Effector memory CD8-positive, alpha-beta T cell (primary cell): ENCODE measurements around the gene KCNT1.

Source experiments
- ATAC-seq: fragments of 150-1000 bp; cut with Tn5 transposase; replicated peaks from 2 replicates; pipeline ENCODE4 v1.10.0; 2021; ENCODE audit warnings: mild to moderate bottlenecking, moderate library complexity
- DNase-seq, 3 experiments: peaks; one replicate each; pipeline ENCODE4 v3.0.0; 2021
- H3K27ac Mint-ChIP-seq, 2 donors: one replicate each; pipeline ENCODE4 v1.8.0; 2022; ENCODE audit warnings: mild to moderate bottlenecking in 2 of 2, mixed read lengths in 2 of 2, moderate library complexity in 2 of 2
- H3K27me3 Mint-ChIP-seq, 2 donors: one replicate each; pipeline ENCODE4 v1.8.0; 2022; ENCODE audit warnings: mixed read lengths in 2 of 2
- H3K36me3 Mint-ChIP-seq: one replicate; pipeline ENCODE4 v1.8.0; 2022; ENCODE audit warnings: mild to moderate bottlenecking, moderate library complexity, mixed read lengths; ENCODE audit not compliant: insufficient read depth
- H3K4me1 Mint-ChIP-seq, 2 donors: one replicate each; pipeline ENCODE4 v1.8.0; 2022; ENCODE audit warnings: low read depth in 2 of 2, mixed read lengths in 2 of 2
- H3K4me3 Mint-ChIP-seq, 2 donors: one replicate each; pipeline ENCODE4 v1.8.0; 2022; ENCODE audit warnings: mild to moderate bottlenecking in 2 of 2, mixed read lengths in 2 of 2, moderate library complexity in 2 of 2
- H3K9me3 Mint-ChIP-seq, 2 donors: one replicate each; pipeline ENCODE4 v1.8.0; 2022; ENCODE audit warnings: mixed read lengths in 2 of 2

Gene KCNT1

DNA sequence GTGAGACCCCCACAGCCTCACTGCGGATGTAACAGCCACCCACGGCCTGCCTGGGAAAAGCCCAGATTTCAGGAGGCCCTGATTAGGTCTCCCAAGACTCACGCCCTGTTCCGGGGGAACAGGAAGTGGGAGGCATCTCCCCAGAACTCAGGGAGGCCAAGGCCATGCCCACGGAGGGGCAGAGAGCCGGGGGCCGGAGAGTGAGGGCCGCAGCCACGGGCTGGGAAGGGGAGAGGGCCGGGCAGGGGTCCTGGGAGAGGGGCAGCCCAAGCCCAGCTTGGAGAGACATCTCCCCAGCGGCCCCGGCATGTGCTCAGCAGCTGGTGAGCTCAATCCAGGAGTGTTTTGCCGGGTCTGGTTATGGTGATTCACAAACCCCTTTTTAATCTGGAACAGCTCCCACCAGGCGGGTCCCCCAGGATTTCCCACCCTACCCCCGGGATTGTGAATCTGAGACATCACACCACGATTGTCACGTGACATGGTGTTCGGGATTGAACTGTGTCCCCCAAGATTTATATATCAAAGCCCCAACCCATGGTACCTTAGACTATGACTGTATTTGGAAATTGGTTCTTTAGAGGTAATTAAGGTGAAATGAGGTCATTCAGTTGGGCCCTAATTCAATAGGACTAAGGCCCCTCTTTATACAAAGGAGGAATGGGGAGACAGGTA lies 26.6 kb downstream of the KCNT1 start:
- Mint-ChIP-seq H3K27ac (no peak overlapping the region), H3K4me3 (no peak overlapping the region), H3K36me3 (no peaks in the 10 kb centered on the region), H3K27me3 (peaks cover 19 to 62% of the 10 kb centered on the region in 2 donors), H3K4me1 (peaks cover 0 to 3% of the 10 kb centered on the region in 2 donors), H3K9me3 (peaks cover 3 to 6% of the 10 kb centered on the region in 2 donors)
- ATAC-seq (no peak), DNase-seq (no peak)

- peaks cover 0 to 3% of the 10 kb centered on the region in 2 donors for H3K4me1 Mint-ChIP-seq
- H3K27ac Mint-ChIP-seq = no peak overlapping the region
- peaks cover 19 to 63% of the 10 kb centered on the region in 2 donors for H3K27me3 Mint-ChIP-seq
- no peaks in the 10 kb centered on the region for H3K36me3 Mint-ChIP-seq
- no peak overlapping the region for H3K4me3 Mint-ChIP-seq
- no peak for DNase-seq
- no peak for ATAC-seq
- H3K9me3 Mint-ChIP-seq = peaks cover 3 to 6% of the 10 kb centered on the region in 2 donors
Observed at GRCh38 chr9:135729480-135729879, 27.5 kb downstream of the KCNT1 start.

GRCh38 chr9:135731454-135731853 lies 29.5 kb downstream of the KCNT1 start:
- peak overlapping the region in 1 of 2 donors; percentile 10 for H3K27ac Mint-ChIP-seq

GRCh38 chr9:135732569-135733257 lies 30.7 kb downstream of the KCNT1 start:
- Mint-ChIP-seq H3K27ac (no peak overlapping the region), H3K4me3 (no peak overlapping the region), H3K36me3 (no peaks in the 10 kb centered on the region), H3K9me3 (peaks cover 3 to 6% of the 10 kb centered on the region in 2 donors), H3K27me3 (peaks cover 18 to 57% of the 10 kb centered on the region in 2 donors), H3K4me1 (peaks cover 0 to 4% of the 10 kb centered on the region in 2 donors)
- no peak for DNase-seq
- no peak for ATAC-seq

More at GRCh38 chr9:135731454-135731853, 29.5 kb downstream of the KCNT1 start:
- ATAC-seq (no peak), DNase-seq (no peak)
- H3K9me3 Mint-ChIP-seq = peaks cover 3 to 6% of the 10 kb centered on the region in 2 donors
- no peak overlapping the region for H3K4me3 Mint-ChIP-seq
- peaks cover 13 to 58% of the 10 kb centered on the region in 2 donors for H3K27me3 Mint-ChIP-seq
- H3K4me1 Mint-ChIP-seq = peaks cover 0 to 3% of the 10 kb centered on the region in 2 donors
- H3K36me3 Mint-ChIP-seq = no peaks in the 10 kb centered on the region

GRCh38 chr9:135734616-135735144 lies 32.7 kb downstream of the KCNT1 start:
- H3K4me3 Mint-ChIP-seq = no peak overlapping the region
- peaks cover 0 to 2% of the 10 kb centered on the region in 2 donors for H3K4me1 Mint-ChIP-seq
- H3K27ac Mint-ChIP-seq = no peak overlapping the region
- H3K36me3 Mint-ChIP-seq = no peaks in the 10 kb centered on the region
- ATAC-seq (no peak), DNase-seq (no peak)
- H3K9me3 Mint-ChIP-seq = peaks cover 3 to 6% of the 10 kb centered on the region in 2 donors
- H3K27me3 Mint-ChIP-seq = peaks cover 20 to 58% of the 10 kb centered on the region in 2 donors

DNA sequence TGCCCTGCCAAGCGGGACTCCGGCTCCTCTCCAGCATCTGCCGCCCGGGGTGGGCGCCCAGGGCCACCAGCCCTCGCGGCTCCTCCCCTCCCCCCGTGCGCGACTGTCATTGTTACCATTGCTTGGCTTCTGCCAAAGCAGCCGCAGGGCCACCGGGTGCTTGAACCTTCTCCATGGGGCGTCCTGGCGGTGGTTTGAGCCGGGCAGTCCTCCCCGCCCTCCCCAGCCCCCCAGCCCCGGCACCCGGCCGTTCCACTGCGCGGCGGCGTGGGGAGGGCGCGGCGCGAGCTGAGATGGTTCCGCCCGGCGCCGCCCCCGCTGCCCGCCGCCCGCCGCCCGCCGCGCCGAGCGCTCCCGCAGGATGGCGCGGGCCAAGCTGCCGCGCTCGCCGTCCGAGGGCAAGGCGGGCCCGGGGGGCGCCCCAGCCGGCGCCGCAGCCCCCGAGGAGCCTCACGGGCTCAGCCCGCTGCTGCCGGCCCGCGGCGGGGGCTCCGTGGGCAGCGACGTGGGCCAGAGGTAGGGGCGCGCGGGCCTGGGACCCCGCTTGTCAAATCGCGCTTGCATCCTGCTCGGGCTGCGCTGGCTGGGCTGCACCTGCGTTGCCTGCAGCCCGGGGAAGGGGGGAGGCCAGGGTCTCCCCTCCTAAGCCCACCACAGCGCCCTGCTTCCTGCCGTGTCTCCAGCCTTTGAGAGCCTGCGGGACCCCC lies 34.4 kb downstream of the KCNT1 start:
- Mint-ChIP-seq H3K27me3 (peaks cover 19 to 61% of the 10 kb centered on the region in 2 donors), H3K27ac (no peak overlapping the region), H3K9me3 (peaks cover under 1 to 2% of the 10 kb centered on the region in 2 donors), H3K4me3 (no peak overlapping the region), H3K36me3 (no peaks in the 10 kb centered on the region), H3K4me1 (peaks cover 0 to 2% of the 10 kb centered on the region in 2 donors)
- ATAC-seq (no peak), DNase-seq (no peak)

- Mint-ChIP-seq H3K4me1 (peaks cover 0 to 2% of the 10 kb centered on the region in 2 donors), H3K27ac (no peak overlapping the region), H3K9me3 (no peaks in the 10 kb centered on the region), H3K36me3 (no peaks in the 10 kb centered on the region), H3K4me3 (no peak overlapping the region), H3K27me3 (peaks cover 19 to 62% of the 10 kb centered on the region in 2 donors)
- DNase-seq (no peak), ATAC-seq (no peak)
Observed at GRCh38 chr9:135736979-135737839, 35.2 kb downstream of the KCNT1 start.

DNA sequence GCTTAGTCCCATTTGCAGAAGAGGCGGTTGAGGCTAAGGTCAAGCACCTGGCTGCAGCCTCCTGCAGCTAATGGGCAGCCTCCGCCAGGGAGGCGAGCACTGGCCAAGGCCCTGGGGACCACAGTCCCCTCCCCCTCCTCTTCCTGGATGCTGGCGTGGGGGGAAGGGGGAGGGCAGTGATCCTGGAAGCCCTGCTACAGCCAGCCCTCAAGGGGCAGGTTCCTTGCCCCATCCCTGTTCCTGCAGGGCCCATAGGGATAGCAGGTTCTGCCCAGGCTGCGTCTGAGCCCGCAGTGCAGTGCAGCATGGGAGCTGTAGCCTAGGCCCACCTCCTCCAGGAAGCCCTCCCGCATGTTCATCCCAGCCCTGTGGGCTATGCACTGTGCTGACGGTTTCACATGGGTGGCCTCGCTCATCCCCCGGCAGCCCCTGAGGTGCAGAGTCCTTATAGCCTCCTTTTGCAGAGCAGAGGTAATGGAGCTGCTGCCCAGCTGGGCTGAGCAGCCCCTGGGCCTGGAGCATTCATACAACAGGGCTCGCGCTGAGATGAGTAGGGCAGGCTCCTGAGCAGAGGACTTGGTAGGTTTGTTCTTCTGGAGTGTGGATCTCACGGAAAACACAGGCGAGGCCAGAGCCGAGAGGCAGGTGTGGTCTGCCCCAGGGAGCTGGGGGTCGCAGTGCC lies 36.0 kb downstream of the KCNT1 start:
- Mint-ChIP-seq H3K27me3 (peaks cover 19 to 70% of the 10 kb centered on the region in 2 donors), H3K36me3 (no peaks in the 10 kb centered on the region), H3K27ac (no peak overlapping the region), H3K9me3 (no peaks in the 10 kb centered on the region), H3K4me3 (no peak overlapping the region), H3K4me1 (peaks cover 0 to 2% of the 10 kb centered on the region in 2 donors)
- ATAC-seq (no peak), DNase-seq (no peak)

DNA sequence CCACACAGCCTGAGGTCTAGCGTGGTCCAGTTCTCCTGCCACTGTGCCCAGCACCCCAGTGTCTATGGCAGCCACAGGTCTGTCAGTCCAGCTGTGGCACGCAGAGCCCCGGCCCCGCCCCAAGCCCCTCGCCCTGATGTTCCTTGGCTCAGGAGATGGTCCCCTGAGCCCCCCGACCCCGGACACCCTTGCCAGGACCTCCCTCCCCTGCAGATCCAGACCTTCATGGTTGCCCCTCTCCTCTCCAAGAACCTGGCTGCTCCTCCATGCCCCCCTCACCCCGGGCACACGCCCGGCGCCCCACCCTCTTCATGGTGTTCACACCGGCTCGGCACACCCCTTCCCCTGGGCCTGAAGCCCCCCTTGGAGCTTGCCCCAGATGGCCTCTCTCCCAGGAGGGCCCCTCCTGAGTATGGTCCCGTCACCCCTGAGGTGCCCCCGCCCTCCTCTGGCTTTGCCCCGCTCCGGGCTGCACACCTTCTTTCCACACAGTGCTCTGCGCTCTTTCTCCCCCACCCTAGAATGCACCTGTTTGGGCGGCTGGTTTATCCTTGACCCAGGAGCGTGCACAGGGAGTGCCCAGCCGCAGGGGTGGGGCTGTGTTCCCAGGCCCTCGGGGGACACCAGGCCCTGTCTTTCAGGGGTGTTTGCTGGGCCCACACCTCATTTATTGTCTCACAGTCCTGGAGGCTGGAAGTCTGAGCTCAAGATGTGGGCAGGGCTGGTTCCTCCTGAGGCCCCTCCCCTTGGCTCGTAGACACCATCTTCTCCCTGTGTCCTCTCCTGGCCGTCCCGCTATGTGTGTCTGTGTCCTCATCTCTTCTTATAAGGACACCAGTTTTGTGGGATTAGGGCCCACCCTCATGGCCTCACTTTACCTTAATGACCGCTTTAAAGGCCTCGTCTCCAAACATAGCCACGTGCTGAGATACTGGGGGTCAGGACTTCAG lies 37.6 kb downstream of the KCNT1 start:
- Mint-ChIP-seq H3K4me1 (peaks cover 0 to 2% of the 10 kb centered on the region in 2 donors), H3K4me3 (no peak overlapping the region), H3K27me3 (peaks cover 19 to 57% of the 10 kb centered on the region in 2 donors), H3K9me3 (no peaks in the 10 kb centered on the region), H3K36me3 (no peaks in the 10 kb centered on the region), H3K27ac (no peak overlapping the region)
- no peak for DNase-seq
- no peak for ATAC-seq

- H3K27me3 Mint-ChIP-seq = peaks cover 19 to 57% of the 10 kb centered on the region in 2 donors
- peaks cover 0 to 2% of the 10 kb centered on the region in 2 donors for H3K4me1 Mint-ChIP-seq
- no peaks in the 10 kb centered on the region for H3K36me3 Mint-ChIP-seq
- DNase-seq (no peak), ATAC-seq (no peak)
- H3K9me3 Mint-ChIP-seq = no peaks in the 10 kb centered on the region
- H3K27ac Mint-ChIP-seq = no peak overlapping the region
- no peak overlapping the region for H3K4me3 Mint-ChIP-seq
Observed at GRCh38 chr9:135741276-135742219, 39.6 kb downstream of the KCNT1 start.

- H3K4me1 Mint-ChIP-seq = no peaks in the 10 kb centered on the region
- peaks cover 14 to 53% of the 10 kb centered on the region in 2 donors for H3K27me3 Mint-ChIP-seq
- H3K36me3 Mint-ChIP-seq = no peaks in the 10 kb centered on the region
- H3K9me3 Mint-ChIP-seq = no peaks in the 10 kb centered on the region
- ATAC-seq (no peak), DNase-seq (no peak)
- H3K4me3 Mint-ChIP-seq = no peak overlapping the region
- H3K27ac Mint-ChIP-seq = no peak overlapping the region
Observed at GRCh38 chr9:135743021-135743420, 41.0 kb downstream of the KCNT1 start.
